K562 (cell line): ENCODE measurements around the gene KPNA1. TPM values are rescaled to one million over a fixed set of nuclear protein-coding genes. Genes with fewer than 3 reads are reported as not detected.

Source experiments
- ATF7 ChIP-seq: fragments of 450-650 bp; IDR thresholded peaks from 2 replicates; pipeline ENCODE4 v1.7.1; 2014; ENCODE audit warnings: mild to moderate bottlenecking, moderate library complexity
- BRD4 ChIP-seq: fragments of 200-600 bp; sonication (generic); IDR thresholded peaks from 2 replicates; pipeline ENCODE4 v1.6.1; 2017; ENCODE audit warnings: inconsistent platforms
- HNRNPUL1 ChIP-seq: fragments of 200-400 bp; formaldehyde crosslinking; IDR thresholded peaks from 2 replicates; pipeline ENCODE4 v1.6.1; 2017; ENCODE audit warnings: low read length
- LEF1 ChIP-seq: fragments of 450-650 bp; IDR thresholded peaks from 2 replicates; pipeline ENCODE4 v1.6.1; 2016; ENCODE audit warnings: mild to moderate bottlenecking
- POLR2A ChIP-seq: fragments of 450-650 bp; conservative IDR thresholded peaks from 2 replicates; pipeline ENCODE4 v1.6.1; 2016
- TAF1 ChIP-seq: IDR thresholded peaks from 2 replicates; pipeline ENCODE4 v1.6.1; 2011; ENCODE audit warnings: mild to moderate bottlenecking, low read length, moderate library complexity; ENCODE audit not compliant: insufficient read depth, control insufficient read depth, severe bottlenecking; ENCODE audit errors: extremely low read depth
- TFAM ChIP-seq: fragments of 250-450 bp; sonication (Bioruptor Pico); conservative IDR thresholded peaks from 2 replicates; pipeline ENCODE4 v1.5.0; 2021; ENCODE audit warnings: mild to moderate bottlenecking, moderate library complexity
- ZNF197 ChIP-seq: fragments of 200-800 bp; sonication (Bioruptor generic); IDR thresholded peaks from 2 replicates; pipeline ENCODE4 v1.6.1; 2016; ENCODE audit warnings: low read depth, missing genetic modification characterization, missing compliant biosample characterization
- ZNF707 ChIP-seq: fragments of 250-450 bp; sonication (Bioruptor Pico); conservative IDR thresholded peaks from 2 replicates; pipeline ENCODE4 v1.8.0; 2022; ENCODE audit warnings: inconsistent platforms, mild to moderate bottlenecking, moderate library complexity
- polyA plus RNA-seq, 8 experiments: library from polyadenylated mRNA; depleted of rRNA in 4 of 8; stranded (reverse) in 5 of 8; unstranded in 3 of 8; fragments of >200 nt; fragmentation: Nextera tagmentation in 2 of 8; fragmentation: Illumina TruSeq in 1 of 8; extraction: Ambion mirVana in 2 of 8; extraction: Trizol in 1 of 8; gene quantifications; 2 replicates each; pipeline versions ENCODE4 v1.2.1 to v1.2.3, GENCODE V29; 2011 to 2014; ENCODE audit warnings: inconsistent platforms in 1 of 8, missing spikeins in 1 of 8
- total RNA-seq, 7 experiments: library from RNA; depleted of rRNA in 6 of 7; stranded (reverse); fragments of >200 nt in 6 of 7; fragmentation: Illumina TruSeq in 2 of 7; extraction: Trizol in 2 of 7; gene quantifications; 2 replicates each; pipeline versions ENCODE4 v1.2.1 to v1.2.3, GENCODE V29; 2011 to 2021; ENCODE audit warnings: low replicate concordance in 1 of 7
- TF ChIP-seq, protein P1 (sequence below), 2 experiments: fragments of 450-650 bp in 1 of 2; IDR thresholded peaks; 2 replicates each; pipeline ENCODE4 v1.6.1; 2011 to 2017; ENCODE audit warnings: low read depth in 2 of 2, antibody characterized with exemption in 1 of 2, borderline replicate concordance in 1 of 2, low read length in 1 of 2, mild to moderate bottlenecking in 1 of 2, mixed read lengths in 1 of 2; ENCODE audit not compliant: control insufficient read depth in 1 of 2
- TF ChIP-seq, protein P2 (sequence below), 3 experiments: fragments of 200-800 bp in 1 of 3; sonication (Bioruptor generic) in 1 of 3; sonication (generic) in 1 of 3; formaldehyde crosslinking in 1 of 3; IDR thresholded peaks; 2 replicates each; pipeline versions ENCODE4 v1.6.1 to v1.8.0; 2016 to 2022; ENCODE audit warnings: mild to moderate bottlenecking in 2 of 3, missing compliant biosample characterization in 2 of 3, missing genetic modification characterization in 2 of 3, missing genetic modification reagents in 1 of 3

Gene KPNA1
- total and polyA plus RNA-seq, 9 of the 15 experiments (the other 6 are each of a cell fraction or from before 2014, with no cell fraction given): 9.3 to 53.8 (median 33.5) TPM

DNA sequence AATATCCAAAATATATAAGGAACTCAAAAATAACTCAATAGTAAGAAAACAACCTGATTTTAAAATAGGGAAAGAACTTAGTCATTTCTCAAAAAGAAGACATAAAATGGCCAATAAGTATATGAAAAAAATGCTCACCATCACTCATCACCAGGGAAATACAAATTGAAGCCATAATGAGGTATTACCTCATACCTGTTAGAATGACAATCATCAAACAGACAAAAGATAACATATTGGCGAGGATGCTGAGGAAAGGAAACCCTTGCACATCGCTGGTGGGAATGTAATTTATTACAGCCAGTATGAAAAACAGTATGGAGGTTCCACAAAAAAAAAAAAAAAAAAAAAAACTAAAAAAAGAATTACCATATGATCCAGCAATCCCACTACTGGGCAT is 38.2 kb downstream of the KPNA1 start (continued):
- TF ChIP-seq, protein P1, sequence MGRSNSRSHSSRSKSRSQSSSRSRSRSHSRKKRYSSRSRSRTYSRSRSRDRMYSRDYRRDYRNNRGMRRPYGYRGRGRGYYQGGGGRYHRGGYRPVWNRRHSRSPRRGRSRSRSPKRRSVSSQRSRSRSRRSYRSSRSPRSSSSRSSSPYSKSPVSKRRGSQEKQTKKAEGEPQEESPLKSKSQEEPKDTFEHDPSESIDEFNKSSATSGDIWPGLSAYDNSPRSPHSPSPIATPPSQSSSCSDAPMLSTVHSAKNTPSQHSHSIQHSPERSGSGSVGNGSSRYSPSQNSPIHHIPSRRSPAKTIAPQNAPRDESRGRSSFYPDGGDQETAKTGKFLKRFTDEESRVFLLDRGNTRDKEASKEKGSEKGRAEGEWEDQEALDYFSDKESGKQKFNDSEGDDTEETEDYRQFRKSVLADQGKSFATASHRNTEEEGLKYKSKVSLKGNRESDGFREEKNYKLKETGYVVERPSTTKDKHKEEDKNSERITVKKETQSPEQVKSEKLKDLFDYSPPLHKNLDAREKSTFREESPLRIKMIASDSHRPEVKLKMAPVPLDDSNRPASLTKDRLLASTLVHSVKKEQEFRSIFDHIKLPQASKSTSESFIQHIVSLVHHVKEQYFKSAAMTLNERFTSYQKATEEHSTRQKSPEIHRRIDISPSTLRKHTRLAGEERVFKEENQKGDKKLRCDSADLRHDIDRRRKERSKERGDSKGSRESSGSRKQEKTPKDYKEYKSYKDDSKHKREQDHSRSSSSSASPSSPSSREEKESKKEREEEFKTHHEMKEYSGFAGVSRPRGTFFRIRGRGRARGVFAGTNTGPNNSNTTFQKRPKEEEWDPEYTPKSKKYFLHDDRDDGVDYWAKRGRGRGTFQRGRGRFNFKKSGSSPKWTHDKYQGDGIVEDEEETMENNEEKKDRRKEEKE (IDR thresholded peaks at IDR 0.05; ENCODE audit: borderline replicate concordance in 1 of 2, control insufficient read depth in 1 of 2, low read depth in 2 of 2, low read length in 1 of 2): no peak
- no peak for TF ChIP-seq ZNF197 (CRISPR knock-in tag)
- TF ChIP-seq, protein P2, sequence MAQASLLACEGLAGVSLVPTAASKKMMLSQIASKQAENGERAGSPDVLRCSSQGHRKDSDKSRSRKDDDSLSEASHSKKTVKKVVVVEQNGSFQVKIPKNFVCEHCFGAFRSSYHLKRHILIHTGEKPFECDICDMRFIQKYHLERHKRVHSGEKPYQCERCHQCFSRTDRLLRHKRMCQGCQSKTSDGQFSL (CRISPR knock-in tag; IDR thresholded peaks at IDR 0.05): no peak
- TF ChIP-seq, protein P2 (tag; IDR thresholded peaks at IDR 0.05): no peak
- TF ChIP-seq ATF7: no peak
- TF ChIP-seq HNRNPUL1: no peak
- no peak for TF ChIP-seq LEF1
- no peak for TF ChIP-seq BRD4
- TF ChIP-seq TAF1: no peak
- no peak for TF ChIP-seq POLR2A
- TF ChIP-seq TFAM (CRISPR knock-in tag): no peak
- no peak for TF ChIP-seq ZNF707 (CRISPR knock-in tag)
- TF ChIP-seq, all 486 proteins: peak for 0
